Measurements from ENCODE around the gene FER.

- TF ChIP-seq EZH2phosphoT487 (IDR thresholded peaks at IDR 0.05; ENCODE audit: borderline replicate concordance, low read length): no peak
- no peak for TF ChIP-seq CTCF (IDR thresholded peaks at IDR 0.05; ENCODE audit: low read depth, low read length, poor library complexity, severe bottlenecking)
Measured at GRCh38 chr5:109170629-109171350, 423.1 kb downstream of the FER start.
